SJSA1 (cell line): Measurements from ENCODE around the gene TRPM4. TPM values are rescaled to one million over a fixed set of nuclear protein-coding genes. Genes with fewer than 3 reads are reported as not detected.
"Not testable (repeated sequence)": the region's sequence is repeated elsewhere in the genome, so short reads cannot be mapped to it uniquely, and the experiment has no call there.

Experiments used
- DNase-seq, 2 experiments: peaks; one replicate each; pipeline ENCODE4 v3.0.0-alpha.2; 2015 to 2020; ENCODE audit warnings: low spot score in 2 of 2, low read depth in 1 of 2
- H3K27ac ChIP-seq: fragments of 250-450 bp; sonication (Bioruptor Pico); 2 replicates; pipeline ENCODE4 v1.5.1; 2020; ENCODE audit warnings: mild to moderate bottlenecking, moderate library complexity
- H3K27me3 ChIP-seq: fragments of 250-450 bp; sonication (Bioruptor Pico); replicated peaks from 2 replicates; pipeline ENCODE4 v1.5.1; 2020; ENCODE audit warnings: mild to moderate bottlenecking, moderate library complexity
- H3K36me3 ChIP-seq: fragments of 250-450 bp; sonication (Bioruptor Pico); 2 replicates; pipeline ENCODE4 v1.5.1; 2020; ENCODE audit warnings: mild to moderate bottlenecking
- H3K4me1 ChIP-seq: fragments of 250-450 bp; sonication (Bioruptor Pico); replicated peaks from 2 replicates; pipeline ENCODE4 v1.6.1; 2021; ENCODE audit warnings: mild to moderate bottlenecking
- H3K4me3 ChIP-seq: fragments of 250-450 bp; sonication (Bioruptor Pico); 2 replicates; pipeline ENCODE4 v1.5.1; 2020; ENCODE audit warnings: mild to moderate bottlenecking
- H3K9me3 ChIP-seq: fragments of 250-450 bp; sonication (Bioruptor Pico); replicated peaks from 2 replicates; pipeline ENCODE4 v1.5.1; 2020; ENCODE audit warnings: mild to moderate bottlenecking
- total RNA-seq: library from RNA; depleted of rRNA; stranded (reverse); fragments of >200 nt; shearing (Covaris generic); gene quantifications from 2 replicates; pipeline ENCODE4 v1.2.3, GENCODE V29; 2014

Gene TRPM4
- total RNA-seq, 1 experiment from 2014 or later, result 6.8 TPM

GRCh38 chr19:49222528-49222927, 64.9 kb downstream of the TRPM4 start:
- Histone ChIP-seq H3K36me3 (no peaks in the 10 kb centered on the region), H3K4me3 (no peak overlapping the region), H3K27ac (no peak overlapping the region), H3K9me3 (no peaks in the 10 kb centered on the region; the same call in 1 of the 2 replicates), H3K4me1 (peaks cover 3% of the 10 kb centered on the region), H3K27me3 (no peaks in the 10 kb centered on the region)
- DNase-seq, result no peak

GRCh38 chr19:49223472-49223871, 65.9 kb downstream of the TRPM4 start:
- no peak overlapping the region for H3K4me3 ChIP-seq
- no peaks in the 10 kb centered on the region; the same call in 1 of the 2 replicates for H3K4me1 ChIP-seq
- no peaks in the 10 kb centered on the region for H3K9me3 ChIP-seq
- DNase-seq, result no peak
- H3K27ac ChIP-seq, result no peak overlapping the region
- no peaks in the 10 kb centered on the region for H3K27me3 ChIP-seq
- no peaks in the 10 kb centered on the region for H3K36me3 ChIP-seq

GRCh38 chr19:49224441-49224840, 66.8 kb downstream of the TRPM4 start:
- not testable (repeated sequence) for DNase-seq, H3K27me3 ChIP-seq, H3K4me3 ChIP-seq, H3K27ac ChIP-seq, H3K4me1 ChIP-seq, H3K9me3 ChIP-seq, H3K36me3 ChIP-seq

- peak; percentile 70 to 82 for DNase-seq
- Histone ChIP-seq H3K36me3 (no peaks in the 10 kb centered on the region), H3K4me1 (no peaks in the 10 kb centered on the region; the same call in 1 of the 2 replicates), H3K4me3 (no peak overlapping the region), H3K27me3 (no peaks in the 10 kb centered on the region), H3K27ac (no peak overlapping the region), H3K9me3 (no peaks in the 10 kb centered on the region)
Measured at GRCh38 chr19:49224879-49225278, 67.3 kb downstream of the TRPM4 start.

GRCh38 chr19:49229416-49229815, 71.8 kb downstream of the TRPM4 start:
- no peak overlapping the region for H3K4me3 ChIP-seq
- no peak overlapping the region for H3K27ac ChIP-seq
- H3K4me1 ChIP-seq, result no peaks in the 10 kb centered on the region; the same call in 1 of the 2 replicates
- H3K36me3 ChIP-seq, result no peaks in the 10 kb centered on the region
- DNase-seq, result no peak
- no peaks in the 10 kb centered on the region for H3K9me3 ChIP-seq
- H3K27me3 ChIP-seq, result no peaks in the 10 kb centered on the region

- Histone ChIP-seq H3K9me3 (no peaks in the 10 kb centered on the region), H3K4me1 (no peaks in the 10 kb centered on the region), H3K36me3 (no peaks in the 10 kb centered on the region), H3K4me3 (no peak overlapping the region), H3K27me3 (no peaks in the 10 kb centered on the region), H3K27ac (no peak overlapping the region)
- no peak for DNase-seq
Measured at GRCh38 chr19:49231389-49231788, 73.8 kb downstream of the TRPM4 start.

- no peaks in the 10 kb centered on the region for H3K4me1 ChIP-seq
- DNase-seq, result no peak
- H3K27ac ChIP-seq, result no peak overlapping the region
- no peaks in the 10 kb centered on the region for H3K36me3 ChIP-seq
- no peaks in the 10 kb centered on the region for H3K27me3 ChIP-seq
- H3K4me3 ChIP-seq, result no peak overlapping the region
- H3K9me3 ChIP-seq, result no peaks in the 10 kb centered on the region
Measured at GRCh38 chr19:49231804-49232203, 74.2 kb downstream of the TRPM4 start.

GRCh38 chr19:49233163-49233562, 75.6 kb downstream of the TRPM4 start:
- H3K27me3 ChIP-seq, result no peaks in the 10 kb centered on the region
- H3K4me3 ChIP-seq, result no peak overlapping the region
- H3K4me1 ChIP-seq, result no peaks in the 10 kb centered on the region
- DNase-seq, result no peak
- no peaks in the 10 kb centered on the region for H3K9me3 ChIP-seq
- H3K36me3 ChIP-seq, result no peaks in the 10 kb centered on the region
- H3K27ac ChIP-seq, result no peak overlapping the region

GRCh38 chr19:49241769-49242168, 84.2 kb downstream of the TRPM4 start:
- Histone ChIP-seq H3K36me3 (no peaks in the 10 kb centered on the region), H3K27ac (no peak overlapping the region), H3K4me1 (no peaks in the 10 kb centered on the region), H3K9me3 (no peaks in the 10 kb centered on the region), H3K27me3 (no peaks in the 10 kb centered on the region), H3K4me3 (no peak overlapping the region)
- DNase-seq, result no peak

GRCh38 chr19:49243129-49243528, 85.5 kb downstream of the TRPM4 start:
- Histone ChIP-seq H3K36me3 (no peaks in the 10 kb centered on the region), H3K27ac (no peak overlapping the region), H3K4me1 (no peaks in the 10 kb centered on the region), H3K4me3 (no peak overlapping the region), H3K27me3 (peaks cover 5% of the 10 kb centered on the region; the same call in 1 of the 2 replicates), H3K9me3 (no peaks in the 10 kb centered on the region)
- DNase-seq, result no peak

- H3K4me3 ChIP-seq, result no peak overlapping the region
- no peaks in the 10 kb centered on the region for H3K4me1 ChIP-seq
- DNase-seq, result no peak
- peaks cover 5% of the 10 kb centered on the region; the same call in 1 of the 2 replicates for H3K27me3 ChIP-seq
- no peak overlapping the region for H3K27ac ChIP-seq
- H3K9me3 ChIP-seq, result no peaks in the 10 kb centered on the region
- H3K36me3 ChIP-seq, result no peaks in the 10 kb centered on the region
Measured at GRCh38 chr19:49243726-49244125, 86.1 kb downstream of the TRPM4 start.

GRCh38 chr19:49244256-49244655, 86.7 kb downstream of the TRPM4 start:
- H3K36me3 ChIP-seq, result no peaks in the 10 kb centered on the region
- H3K9me3 ChIP-seq, result no peaks in the 10 kb centered on the region
- peaks cover 5% of the 10 kb centered on the region; the same call in 1 of the 2 replicates for H3K27me3 ChIP-seq
- no peak overlapping the region for H3K4me3 ChIP-seq
- no peak for DNase-seq
- H3K27ac ChIP-seq, result no peak overlapping the region
- H3K4me1 ChIP-seq, result no peaks in the 10 kb centered on the region

- Histone ChIP-seq H3K4me1 (no peaks in the 10 kb centered on the region), H3K27ac (no peak overlapping the region), H3K9me3 (no peaks in the 10 kb centered on the region), H3K36me3 (no peaks in the 10 kb centered on the region), H3K27me3 (peaks cover 7% of the 10 kb centered on the region; the same call in 1 of the 2 replicates), H3K4me3 (no peak overlapping the region)
- DNase-seq, result no peak
Measured at GRCh38 chr19:49247676-49248075, 90.1 kb downstream of the TRPM4 start.

GRCh38 chr19:49249933-49250332, 92.3 kb downstream of the TRPM4 start:
- Histone ChIP-seq H3K27me3 (peaks cover 7% of the 10 kb centered on the region; the same call in 1 of the 2 replicates), H3K27ac (no peak overlapping the region), H3K36me3 (no peaks in the 10 kb centered on the region), H3K9me3 (no peaks in the 10 kb centered on the region), H3K4me1 (no peaks in the 10 kb centered on the region), H3K4me3 (no peak overlapping the region)
- DNase-seq, result no peak

GRCh38 chr19:49255674-49256073, 98.1 kb downstream of the TRPM4 start:
- Histone ChIP-seq H3K27ac (no peak overlapping the region), H3K9me3 (peaks cover 7% of the 10 kb centered on the region), H3K36me3 (no peaks in the 10 kb centered on the region), H3K4me3 (no peak overlapping the region), H3K4me1 (no peaks in the 10 kb centered on the region), H3K27me3 (0 out of 2 replicates have a peak, but pooled peaks cover 2% of the 10 kb centered on the region)
- DNase-seq, result no peak
